Astrocyte of the spinal cord (primary cell): ENCODE data around the gene PTPRF.

Experiments
- DNase-seq: peaks from one replicate; pipeline ENCODE4 v3.0.0; 2011; ENCODE audit warnings: low read depth, low spot score
- H3K4me3 ChIP-seq: 2 replicates; pipeline ENCODE4 v1.5.1; 2011; ENCODE audit warnings: low read depth, mild to moderate bottlenecking, low read length, moderate library complexity
- CTCF ChIP-seq: IDR thresholded peaks from 2 replicates; pipeline ENCODE4 v1.5.1; 2012; ENCODE audit warnings: low read depth, mild to moderate bottlenecking, low read length, inconsistent platforms
- in situ Hi-C: cut with HindIII; loops from 2 replicates; pipeline ENCODE4 v1.10.0; 2017; ENCODE audit warnings: low sequenced_read_pairs

The PTPRF gene

DNA sequence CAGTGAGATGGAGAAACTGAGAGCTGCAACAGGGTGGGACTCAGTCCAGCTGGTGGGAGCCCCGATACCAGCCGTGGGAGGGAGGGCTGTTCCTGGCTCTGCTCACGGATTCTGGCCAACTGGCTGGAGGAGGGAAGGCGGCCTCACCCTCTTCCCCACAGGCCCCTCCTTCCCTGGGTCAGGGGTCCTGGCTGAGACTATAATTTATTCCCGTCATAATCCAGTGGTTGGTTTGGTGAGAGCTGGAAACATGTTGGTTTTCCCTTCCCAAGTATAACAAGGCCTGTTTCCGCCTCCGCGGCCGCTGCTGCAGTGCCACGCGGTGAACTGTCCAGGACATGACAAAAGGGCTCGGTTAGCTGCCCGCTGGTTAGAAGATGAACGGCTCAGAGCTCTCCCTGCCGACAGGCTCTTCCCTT, 10.0 kb downstream of the PTPRF start:
- in situ Hi-C loops = no loop called here
- TF ChIP-seq CTCF = no peak
- no peak overlapping the region for H3K4me3 ChIP-seq
- peak; percentile 59 for DNase-seq

GRCh38 chr1:43541141-43541540, 10.5 kb downstream of the PTPRF start:
- H3K4me3 ChIP-seq = no peak overlapping the region
- in situ Hi-C loops = no loop called here
- TF ChIP-seq CTCF = no peak
- DNase-seq = no peak

DNA sequence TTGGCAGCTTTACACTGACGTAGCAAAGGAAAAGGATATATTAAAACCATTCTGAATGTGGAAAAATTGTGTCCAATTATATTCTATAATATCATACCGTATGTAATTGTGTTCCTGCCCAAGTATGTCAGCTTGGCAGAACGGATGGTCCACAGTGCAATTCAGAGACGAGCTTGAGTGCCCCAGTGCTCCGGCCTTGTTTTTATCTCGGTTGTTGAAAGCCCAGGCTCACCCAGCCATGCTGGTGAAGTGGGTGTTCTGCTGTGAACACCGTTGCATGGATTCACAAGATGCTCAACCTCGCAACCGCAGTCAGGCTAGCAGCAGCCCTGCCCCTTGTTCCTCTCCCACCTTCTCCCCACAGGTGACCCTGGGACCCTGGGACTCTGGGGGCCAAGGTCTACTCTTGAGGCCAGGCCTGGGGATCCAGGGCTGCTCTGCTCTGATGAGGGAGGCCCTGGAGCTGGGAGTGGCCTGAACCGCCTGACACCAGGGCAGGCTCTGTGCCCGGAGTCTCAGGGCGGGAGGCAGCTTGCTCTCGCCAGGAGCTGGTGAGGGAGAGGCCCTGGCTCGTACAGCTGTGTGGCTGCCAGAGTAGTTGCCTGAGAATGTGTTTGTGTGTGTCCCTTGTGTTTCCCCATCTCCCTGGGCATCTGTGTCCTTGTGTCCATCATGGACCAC, 11.2 kb downstream of the PTPRF start:
- no peak for TF ChIP-seq CTCF
- in situ Hi-C loops = no loop called here
- DNase-seq = no peak
- no peak overlapping the region for H3K4me3 ChIP-seq

DNA sequence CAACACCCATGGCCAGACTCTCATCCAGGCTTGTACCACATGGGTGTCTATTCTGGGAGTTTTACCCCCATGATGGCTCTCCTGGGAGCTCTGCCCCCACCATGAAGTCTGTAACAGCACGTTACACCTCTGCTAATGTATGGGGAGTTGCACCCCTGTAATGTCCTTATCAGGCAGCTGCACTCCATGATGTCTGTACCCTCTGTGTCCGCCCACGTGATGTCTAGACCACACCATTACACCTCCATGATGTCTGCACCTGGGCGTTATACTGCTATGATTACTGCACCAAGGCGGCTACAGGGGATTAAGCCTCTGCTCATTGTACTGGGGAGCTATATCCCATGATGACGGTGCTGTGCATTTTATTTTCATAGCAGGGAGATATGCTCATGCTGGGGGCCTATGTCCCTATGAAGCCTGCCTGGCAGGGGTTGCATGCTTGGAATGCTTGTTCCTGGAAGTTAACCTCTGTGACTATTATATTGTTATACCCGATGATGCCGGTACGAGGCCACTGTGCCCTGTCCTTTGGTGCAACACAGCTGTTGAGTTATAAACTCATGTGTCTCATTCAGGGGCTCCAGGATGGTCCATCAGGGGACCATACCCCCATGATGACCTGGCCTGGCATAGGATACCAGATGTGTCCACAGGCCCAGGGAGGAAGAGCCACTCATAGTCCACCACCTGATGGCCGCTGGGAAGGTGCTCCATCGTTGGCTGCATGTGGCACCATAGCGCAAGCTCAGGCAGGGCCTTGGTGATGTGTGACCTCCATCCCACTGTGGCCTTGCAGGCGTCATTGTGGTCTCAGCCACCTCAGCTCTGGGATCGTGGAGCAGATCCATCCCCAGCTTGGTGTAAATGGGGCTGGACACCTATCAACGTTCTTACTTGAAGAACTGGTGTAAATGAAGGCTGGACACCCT, 12.1 kb downstream of the PTPRF start:
- no peak for TF ChIP-seq CTCF

DNA sequence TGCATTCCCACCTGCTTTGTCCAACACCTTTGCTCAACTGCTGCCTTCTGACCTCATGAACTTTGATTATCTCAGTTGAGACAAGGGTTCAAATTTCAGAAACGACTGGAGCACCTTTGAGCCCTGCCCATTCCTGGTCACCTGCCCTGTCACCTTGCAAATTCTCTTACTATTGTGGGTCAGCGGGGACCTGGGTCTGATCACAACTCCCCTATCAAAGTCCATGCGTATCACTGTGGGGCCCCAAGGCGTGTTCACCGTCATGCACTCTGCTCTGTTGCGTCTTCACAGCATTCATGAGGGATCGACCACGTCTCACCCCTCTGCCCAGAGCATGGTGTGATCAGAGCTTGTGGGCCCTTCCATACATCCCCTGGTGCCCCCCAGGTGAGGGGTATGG, 12.9 kb downstream of the PTPRF start:
- no peak overlapping the region for H3K4me3 ChIP-seq
- no peak for TF ChIP-seq CTCF
- in situ Hi-C loops = no loop called here
- DNase-seq = no peak

More for the DNA sequence above, 12.1 kb downstream of the PTPRF start:
- no peak overlapping the region for H3K4me3 ChIP-seq
- in situ Hi-C loops = no loop called here
- DNase-seq = no peak

DNA sequence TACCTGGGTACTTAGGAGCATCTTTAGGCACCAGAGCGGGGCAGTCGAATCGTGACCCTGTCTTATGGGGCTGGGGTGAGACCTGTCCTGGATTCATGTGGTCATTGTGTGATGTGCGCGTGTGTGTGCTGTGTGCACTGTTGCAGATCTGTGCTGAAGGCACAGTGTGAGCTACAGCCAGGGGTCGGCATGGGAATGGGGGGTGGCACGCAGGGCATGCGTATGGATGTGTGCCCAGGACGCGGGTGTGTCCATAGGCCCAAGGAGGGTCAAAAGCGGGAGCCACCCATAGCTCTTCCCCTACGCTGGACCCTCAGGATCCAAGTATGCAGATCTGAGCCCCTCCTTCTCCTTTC, 14.6 kb downstream of the PTPRF start:
- in situ Hi-C loops = no loop called here
- DNase-seq = no peak
- no peak for TF ChIP-seq CTCF

More for the DNA sequence above, 14.6 kb downstream of the PTPRF start:
- no peak overlapping the region for H3K4me3 ChIP-seq
